Large intestine (tissue), 3 donors: ENCODE measurements around the gene ENOX2. TPM values are rescaled to one million over a fixed set of nuclear protein-coding genes. Genes with fewer than 3 reads are reported as not detected.

ENCODE experiments used
- DNase-seq, 2 donors: peaks; one replicate each; pipeline versions ENCODE4 v3.0.0 to v3.0.0-alpha.2; 2013
- H3K27ac ChIP-seq: one replicate; pipeline ENCODE4 v1.5.1; 2013; ENCODE audit warnings: low read length
- H3K27me3 ChIP-seq: 2 replicates; pipeline ENCODE4 v1.6.1; 2013; ENCODE audit warnings: low read length; ENCODE audit not compliant: control insufficient read depth, insufficient read depth
- H3K36me3 ChIP-seq: 2 replicates; pipeline ENCODE4 v1.6.1; 2013; ENCODE audit warnings: low read length; ENCODE audit not compliant: control insufficient read depth, insufficient read depth
- H3K4me1 ChIP-seq: one replicate; pipeline ENCODE4 v1.6.1; 2013; ENCODE audit warnings: low read length; ENCODE audit not compliant: control insufficient read depth, insufficient read depth
- H3K4me3 ChIP-seq: one replicate; pipeline ENCODE4 v1.5.1; 2013; ENCODE audit warnings: low read length
- H3K9me3 ChIP-seq: one replicate; pipeline ENCODE4 v1.6.1; 2013; ENCODE audit warnings: mild to moderate bottlenecking, low read depth, low read length, moderate library complexity; ENCODE audit not compliant: control insufficient read depth
- WGBS: methylation state at CpG from one replicate; pipeline ENCODE4 v1.1.5; 2013; ENCODE audit warnings: low lambda C conversion rate; ENCODE audit not compliant: insufficient coverage; 5-methylcytosine and 5-hydroxymethylcytosine counted together
- polyA plus RNA-seq: library from polyadenylated mRNA; unstranded; fragments of 120-200 nt; gene quantifications from one replicate; pipeline ENCODE4 v1.2.1, GENCODE V29; 2013

Gene ENOX2
- polyA plus RNA-seq, 1 donor: 15.4 TPM

DNA sequence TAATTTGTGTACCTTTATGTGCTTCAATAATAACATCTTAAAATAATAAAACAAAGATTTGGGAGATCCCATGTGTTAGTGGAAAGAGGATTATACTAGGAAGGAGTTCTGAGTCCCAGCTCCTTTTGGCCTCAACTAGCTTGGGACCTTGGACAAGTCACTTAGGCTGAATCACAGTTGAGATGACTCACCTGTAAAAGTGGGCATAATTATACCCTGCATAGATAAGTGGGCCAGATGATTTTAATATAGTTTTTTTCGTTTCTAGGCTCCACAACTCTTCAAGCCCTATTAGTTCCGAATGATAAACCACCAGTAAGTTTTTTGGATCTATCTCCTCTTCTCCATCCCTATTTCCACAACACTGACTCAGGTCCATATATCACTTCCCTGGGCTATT is 131.8 kb downstream of the ENOX2 start:
- DNase-seq: no peak
- WGBS: no CpG with 5 or more reads among the region's 2 CpGs
- H3K9me3 ChIP-seq: no peaks in the 10 kb centered on the region
- H3K4me3 ChIP-seq: no peak overlapping the region
- H3K27me3 ChIP-seq: no peaks in the 10 kb centered on the region
- no peaks in the 10 kb centered on the region for H3K36me3 ChIP-seq
- H3K27ac ChIP-seq: no peak overlapping the region
- H3K4me1 ChIP-seq: no peaks in the 10 kb centered on the region

- Histone ChIP-seq H3K27me3 (no peaks in the 10 kb centered on the region), H3K36me3 (no peaks in the 10 kb centered on the region), H3K27ac (no peak overlapping the region), H3K4me1 (no peaks in the 10 kb centered on the region), H3K9me3 (no peaks in the 10 kb centered on the region), H3K4me3 (no peak overlapping the region)
- no CpG with 5 or more reads among the region's 3 CpGs for WGBS
- DNase-seq: no peak
Observed at GRCh38 chrX:130770615-130771014, 132.4 kb downstream of the ENOX2 start.

GRCh38 chrX:130769835-130770234 is 133.2 kb downstream of the ENOX2 start:
- no CpG with 5 or more reads among the region's 4 CpGs for WGBS
- Histone ChIP-seq H3K9me3 (no peaks in the 10 kb centered on the region), H3K36me3 (no peaks in the 10 kb centered on the region), H3K27ac (no peak overlapping the region), H3K4me3 (no peak overlapping the region), H3K27me3 (no peaks in the 10 kb centered on the region), H3K4me1 (no peaks in the 10 kb centered on the region)
- DNase-seq: no peak

DNA sequence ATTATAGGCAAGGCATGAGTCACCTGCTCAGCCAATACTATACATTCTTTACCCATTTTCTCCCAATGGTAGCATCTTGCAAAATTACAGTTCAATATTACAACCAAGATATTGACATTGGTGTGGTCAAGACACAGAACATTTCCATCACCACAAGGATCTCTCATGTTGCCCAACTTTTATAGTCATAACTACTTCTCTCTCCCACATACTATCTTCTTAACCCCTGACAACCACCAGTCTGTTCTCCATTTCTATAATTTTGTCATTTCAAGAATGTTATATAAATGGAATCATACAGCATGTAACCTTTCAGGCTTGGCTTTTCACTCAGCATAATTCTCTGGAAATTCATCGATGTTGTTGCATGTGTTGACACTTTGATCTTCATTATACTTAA is 144.9 kb downstream of the ENOX2 start:
- no peak overlapping the region for H3K27ac ChIP-seq

GRCh38 chrX:130756233-130756632 is 146.8 kb downstream of the ENOX2 start:
- Histone ChIP-seq H3K4me1 (no peaks in the 10 kb centered on the region), H3K27ac (no peak overlapping the region), H3K9me3 (no peaks in the 10 kb centered on the region), H3K27me3 (no peaks in the 10 kb centered on the region), H3K36me3 (no peaks in the 10 kb centered on the region), H3K4me3 (no peak overlapping the region)
- no peak for DNase-seq
- WGBS: no CpG with 5 or more reads among the region's 4 CpGs

More for the DNA sequence above, 144.9 kb downstream of the ENOX2 start:
- no peak overlapping the region for H3K4me3 ChIP-seq
- no peaks in the 10 kb centered on the region for H3K4me1 ChIP-seq
- no CpG with 5 or more reads among the region's 1 CpG for WGBS
- H3K9me3 ChIP-seq: no peaks in the 10 kb centered on the region
- H3K27me3 ChIP-seq: no peaks in the 10 kb centered on the region
- H3K36me3 ChIP-seq: no peaks in the 10 kb centered on the region
- no peak for DNase-seq

- Histone ChIP-seq H3K4me3 (no peak overlapping the region), H3K36me3 (no peaks in the 10 kb centered on the region), H3K4me1 (no peaks in the 10 kb centered on the region), H3K9me3 (no peaks in the 10 kb centered on the region), H3K27me3 (no peaks in the 10 kb centered on the region), H3K27ac (no peak overlapping the region)
- WGBS: no CpG with 5 or more reads among the region's 1 CpG
- no peak for DNase-seq
Observed at GRCh38 chrX:130754353-130754752, 148.7 kb downstream of the ENOX2 start.

DNA sequence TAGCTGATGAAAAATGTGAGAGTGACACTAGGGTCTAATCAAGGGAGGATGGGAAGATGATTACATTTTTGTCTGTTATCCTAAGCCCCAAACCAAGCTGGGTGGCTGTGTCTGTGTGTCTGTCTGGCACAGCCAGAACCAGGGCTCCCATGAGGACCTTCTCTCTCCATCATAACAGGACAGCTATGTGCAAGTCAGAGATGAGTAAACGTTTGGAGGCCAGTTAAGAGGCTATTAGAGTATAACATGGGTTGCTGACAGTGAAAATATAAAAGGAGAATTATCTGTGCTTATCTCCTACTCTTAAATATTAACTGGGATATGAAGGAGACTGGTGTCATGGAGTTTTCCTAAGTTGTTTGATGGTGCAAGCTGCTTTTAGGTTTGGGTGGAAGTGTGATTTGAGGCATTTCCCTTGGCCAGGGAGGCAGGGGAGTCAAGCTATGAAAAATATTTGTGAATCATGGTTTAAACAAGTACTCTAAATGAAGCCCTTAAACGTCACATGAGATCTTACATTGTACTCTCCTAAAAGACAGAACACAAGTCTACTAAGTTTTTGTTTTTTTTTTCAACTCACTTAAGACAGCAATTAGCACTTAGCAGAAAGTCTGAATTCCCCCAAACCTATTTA is 156.2 kb downstream of the ENOX2 start:
- 88% methylated on average over 1 of the region's 2 CpGs for WGBS
- Histone ChIP-seq H3K4me3 (no peak overlapping the region), H3K27ac (no peak overlapping the region), H3K36me3 (no peaks in the 10 kb centered on the region), H3K27me3 (no peaks in the 10 kb centered on the region), H3K9me3 (no peaks in the 10 kb centered on the region), H3K4me1 (no peaks in the 10 kb centered on the region)
- no peak for DNase-seq

- no CpG with 5 or more reads among the region's 3 CpGs for WGBS
- Histone ChIP-seq H3K27me3 (no peaks in the 10 kb centered on the region), H3K9me3 (no peaks in the 10 kb centered on the region), H3K36me3 (no peaks in the 10 kb centered on the region), H3K27ac (no peak overlapping the region), H3K4me3 (no peak overlapping the region), H3K4me1 (no peaks in the 10 kb centered on the region)
- DNase-seq: no peak
Observed at GRCh38 chrX:130746077-130746476, 156.9 kb downstream of the ENOX2 start.

DNA sequence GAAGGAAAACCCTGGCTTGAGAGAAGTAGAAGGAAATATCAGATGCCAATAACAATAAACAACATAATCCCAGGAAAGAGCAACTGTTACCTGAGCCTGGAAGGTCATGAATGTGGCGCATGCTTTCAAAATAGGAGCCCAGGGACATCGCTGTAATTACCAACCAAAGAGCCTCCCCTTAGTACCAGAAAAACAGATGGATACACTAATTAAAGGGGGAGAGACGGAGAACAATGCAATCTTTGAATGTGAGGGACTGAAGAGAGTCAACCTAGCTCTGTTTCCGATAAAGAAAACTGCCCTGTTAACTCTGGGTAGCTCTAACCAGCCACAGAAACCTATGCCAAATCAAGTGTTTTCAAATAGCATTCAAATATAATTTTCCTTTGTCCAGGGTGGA is 161.4 kb downstream of the ENOX2 start:
- DNase-seq: no peak
- no CpG with 5 or more reads among the region's 4 CpGs for WGBS
- H3K27me3 ChIP-seq: no peaks in the 10 kb centered on the region
- H3K27ac ChIP-seq: no peak overlapping the region
- no peaks in the 10 kb centered on the region for H3K36me3 ChIP-seq
- no peaks in the 10 kb centered on the region for H3K4me1 ChIP-seq
- H3K9me3 ChIP-seq: no peaks in the 10 kb centered on the region
- no peak overlapping the region for H3K4me3 ChIP-seq

GRCh38 chrX:130741151-130741550 is 161.9 kb downstream of the ENOX2 start:
- Histone ChIP-seq H3K4me3 (no peak overlapping the region), H3K4me1 (no peaks in the 10 kb centered on the region), H3K36me3 (no peaks in the 10 kb centered on the region), H3K27ac (no peak overlapping the region), H3K9me3 (no peaks in the 10 kb centered on the region), H3K27me3 (no peaks in the 10 kb centered on the region)
- no peak for DNase-seq
- WGBS: no CpG with 5 or more reads among the region's 3 CpGs

DNA sequence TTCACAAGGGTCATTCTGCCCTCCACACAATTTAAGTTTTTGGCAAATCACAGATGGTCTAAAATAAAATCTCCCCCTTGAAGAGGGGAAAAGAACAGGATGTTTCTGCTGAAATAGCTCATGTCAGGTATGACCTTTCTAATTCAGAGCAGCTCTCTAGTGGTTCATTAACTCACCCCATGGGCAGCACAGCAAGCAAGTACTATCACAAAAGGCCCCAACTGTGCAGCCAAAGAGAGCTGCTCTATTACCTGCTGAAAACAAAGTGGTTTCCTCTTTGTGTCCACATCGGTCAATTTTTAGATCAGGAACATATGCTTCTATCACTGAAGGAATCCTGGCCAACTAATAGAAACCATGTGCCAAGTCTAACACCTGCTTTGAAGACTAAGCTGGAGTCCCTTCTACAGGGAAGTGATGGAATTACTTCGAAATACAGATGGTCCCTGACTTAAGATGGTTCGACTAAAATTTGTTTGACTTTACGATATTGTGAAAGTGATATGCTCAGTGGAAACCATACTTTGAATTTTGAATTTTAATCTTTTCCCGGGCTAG is 164.3 kb downstream of the ENOX2 start:
- DNase-seq: no peak
- WGBS: no CpG with 5 or more reads among the region's 5 CpGs
- Histone ChIP-seq H3K36me3 (no peaks in the 10 kb centered on the region), H3K27me3 (no peaks in the 10 kb centered on the region), H3K4me3 (no peak overlapping the region), H3K27ac (no peak overlapping the region), H3K9me3 (no peaks in the 10 kb centered on the region), H3K4me1 (no peaks in the 10 kb centered on the region)
